GM18508 (cell line): ENCODE results near the gene MMAB.

ENCODE experiments used
- ATAC-seq: cut with Tn5 transposase; IDR thresholded peaks from one replicate; pipeline ENCODE4 v1.9.1; 2021; ENCODE audit warnings: moderate number of reproducible peaks; ENCODE audit not compliant: insufficient read depth, unreplicated experiment

MMAB gene

DNA sequence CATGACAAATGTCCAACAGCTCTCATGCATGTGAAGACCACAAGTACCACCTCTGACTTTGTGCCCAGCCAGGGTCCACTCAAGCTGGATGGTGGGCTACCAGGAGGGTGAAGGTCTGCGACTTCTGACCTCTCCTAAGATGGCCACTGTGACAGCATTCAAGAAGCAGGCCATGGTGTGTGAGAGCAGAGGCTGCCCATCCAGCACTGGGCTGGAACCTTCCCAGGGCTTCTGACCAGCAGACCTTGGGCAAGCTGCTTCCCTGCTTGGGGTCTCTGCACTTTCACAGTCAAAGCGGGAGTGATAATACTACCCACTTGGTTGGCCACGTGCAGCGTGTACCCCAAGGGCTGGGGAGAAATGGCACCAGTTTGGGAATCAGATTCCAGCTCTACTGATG lies 10.4 kb downstream of the MMAB start:
- no peak for ATAC-seq

DNA sequence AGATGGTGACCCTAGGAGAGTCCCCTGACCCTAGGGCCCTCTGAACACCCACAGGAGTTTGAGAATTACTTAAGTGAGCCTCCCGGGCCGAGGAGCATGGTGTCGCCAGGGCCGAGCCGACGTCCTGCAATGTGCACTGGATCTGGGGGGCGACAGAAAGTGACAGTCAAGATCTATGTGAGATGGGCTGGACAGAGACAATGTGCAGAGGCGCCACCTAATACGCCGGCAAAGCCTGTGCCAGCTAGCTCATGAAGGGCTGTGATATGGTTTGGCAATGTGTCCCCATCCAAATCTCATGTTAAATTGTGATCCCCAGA lies 11.6 kb downstream of the MMAB start:
- no peak for ATAC-seq

DNA sequence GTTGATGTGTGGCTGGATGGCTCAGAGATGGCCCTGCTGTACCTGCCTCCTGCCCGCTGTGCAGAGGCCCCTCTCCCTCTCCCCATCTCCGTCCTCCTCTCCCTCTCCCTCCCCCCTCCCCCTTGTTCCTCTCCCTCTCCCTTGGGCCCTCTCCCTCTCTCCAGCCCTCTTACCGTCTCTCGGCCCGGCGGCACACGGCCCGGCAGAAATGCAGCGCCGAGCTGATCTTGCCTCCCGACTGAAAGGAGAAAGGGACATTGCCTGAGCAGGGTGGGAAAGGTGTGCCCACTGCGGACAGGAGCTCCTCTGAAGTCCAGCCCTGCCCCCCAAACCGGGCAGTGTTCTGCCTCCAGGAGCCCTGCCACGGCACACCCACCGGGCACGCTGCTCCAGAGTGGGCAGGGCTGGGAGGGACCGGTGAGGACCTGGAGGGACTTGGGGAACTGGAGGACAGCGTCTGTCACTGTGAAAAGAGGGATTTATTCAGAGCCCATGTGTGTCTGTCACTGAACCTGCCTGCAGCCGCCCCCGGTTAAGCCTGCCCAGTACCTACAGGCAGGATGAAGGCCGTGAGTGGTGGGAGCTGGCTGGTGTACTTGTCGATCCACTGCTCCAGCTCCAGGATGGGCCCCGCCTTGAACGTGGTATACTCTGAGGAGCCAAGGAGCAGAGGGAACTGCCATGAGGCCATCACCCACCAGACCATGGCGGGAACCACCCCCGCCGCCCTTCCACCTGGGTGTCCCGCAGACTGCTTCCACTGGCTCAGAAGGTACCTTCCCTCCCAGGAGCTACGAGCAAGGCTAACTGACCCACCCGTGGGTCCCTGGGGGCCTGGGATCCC lies 12.2 kb downstream of the MMAB start:
- ATAC-seq = no peak

DNA sequence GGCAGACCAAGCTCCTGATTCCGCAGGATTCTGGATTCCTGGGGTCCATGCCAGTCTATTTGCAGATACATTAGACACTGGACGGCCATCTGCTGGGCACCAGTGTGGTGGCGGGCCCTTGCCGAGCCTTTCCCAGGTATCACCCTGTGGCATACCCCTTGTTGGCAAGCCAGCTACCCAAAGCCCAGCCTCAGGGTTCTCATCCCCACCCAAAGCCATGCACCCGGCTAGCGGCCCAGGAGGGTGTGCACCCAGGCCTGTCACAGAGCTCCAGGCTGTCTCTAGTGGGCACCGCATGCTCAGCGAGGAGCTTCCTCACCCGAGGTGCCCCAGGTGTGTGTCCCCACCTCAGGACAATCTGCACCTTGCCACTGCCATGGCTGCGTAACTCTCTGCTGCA lies 13.7 kb downstream of the MMAB start:
- no peak for ATAC-seq

DNA sequence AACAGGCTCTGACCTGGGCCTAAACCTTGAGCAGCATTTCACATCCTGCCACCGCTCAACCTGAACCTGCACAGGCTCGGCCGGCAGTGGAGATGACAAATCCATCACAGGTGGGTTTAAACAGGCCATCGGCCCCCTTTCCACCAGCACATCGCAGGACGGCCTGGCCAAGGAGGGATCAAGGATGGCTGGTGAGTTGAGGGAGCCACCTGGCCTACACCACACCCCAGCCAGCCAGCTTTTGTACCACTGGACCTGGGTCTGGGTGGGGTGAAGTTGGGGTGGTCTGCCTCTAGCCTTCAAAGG lies 14.2 kb downstream of the MMAB start:
- no peak for ATAC-seq

DNA sequence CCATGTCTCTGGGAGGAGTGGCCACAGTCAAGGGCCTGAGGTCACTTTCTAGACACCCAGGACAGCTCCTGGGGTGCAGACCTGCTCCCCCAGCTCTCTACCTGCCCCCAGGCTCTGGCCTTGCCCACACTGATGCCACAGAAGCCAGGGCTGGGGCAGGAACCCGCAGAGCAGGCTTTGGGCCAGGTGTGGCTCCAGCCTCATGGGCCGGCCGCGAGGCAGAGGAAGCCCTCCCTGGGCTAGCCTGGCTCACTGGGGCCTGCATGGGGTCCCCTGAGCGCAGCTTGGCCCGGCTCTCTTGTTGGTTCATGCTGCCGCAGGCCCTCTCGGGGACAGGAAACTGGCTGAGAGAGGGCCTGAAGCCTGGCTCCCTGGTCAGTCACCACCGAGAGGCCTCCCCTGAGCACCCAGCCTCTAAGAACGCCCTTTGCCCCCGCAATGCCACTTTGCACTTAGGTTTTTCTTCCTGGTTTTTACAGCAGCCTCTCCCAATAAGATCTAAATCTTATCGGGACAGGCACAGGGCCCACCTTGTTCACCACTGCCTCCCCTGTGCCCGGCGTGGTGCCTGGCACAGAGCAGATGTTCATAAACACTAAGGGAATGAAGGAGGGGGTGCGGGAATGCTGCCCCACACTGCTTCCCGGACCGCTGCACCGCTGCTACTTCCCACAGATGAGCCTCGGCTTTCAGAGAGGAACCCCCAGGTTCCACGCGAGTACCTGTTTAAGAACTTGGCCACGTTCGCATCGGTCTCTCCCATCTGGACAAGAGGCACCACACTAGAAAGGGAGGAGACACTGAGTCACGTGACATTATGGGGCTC lies 14.7 kb downstream of the MMAB start:
- ATAC-seq = no peak

DNA sequence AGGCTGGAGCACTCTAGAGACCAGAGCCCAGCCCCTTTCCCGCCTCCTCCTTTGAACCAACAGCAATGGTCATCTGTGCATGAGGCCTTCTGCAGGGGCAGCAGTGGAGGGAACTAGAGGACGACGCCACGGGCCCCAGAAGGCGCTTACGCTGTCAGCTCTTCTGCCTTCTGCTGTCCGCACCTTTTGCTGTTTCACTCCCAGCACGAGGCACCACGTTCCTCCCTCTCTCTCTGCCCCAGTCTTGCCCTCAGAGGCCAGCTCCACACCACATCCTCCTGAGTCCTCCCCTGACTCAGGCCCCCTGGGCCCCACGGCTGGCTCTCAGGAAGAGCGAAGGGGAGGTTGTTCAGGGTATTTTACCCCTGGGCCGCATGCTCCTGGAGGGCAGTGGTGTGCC lies 15.5 kb downstream of the MMAB start:
- no peak for ATAC-seq

DNA sequence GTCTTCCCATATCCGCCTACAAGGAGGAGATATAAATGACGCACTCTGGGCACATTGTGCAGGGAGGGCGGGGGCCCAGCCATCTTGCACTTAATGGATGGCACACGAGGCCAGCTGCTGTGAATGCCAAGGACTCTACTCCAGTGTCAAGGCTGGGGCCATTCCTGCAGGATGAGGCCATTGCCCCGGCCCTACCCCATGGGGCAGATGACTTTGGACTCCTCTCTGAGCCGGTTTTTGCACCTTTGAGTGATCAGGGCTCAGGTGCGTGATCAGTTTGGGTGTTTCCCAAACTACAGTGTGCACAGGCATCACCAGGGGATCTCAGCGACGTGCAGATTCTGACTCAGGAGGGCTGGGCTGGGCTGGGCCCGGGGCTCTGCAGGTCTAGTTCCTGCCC lies 16.1 kb downstream of the MMAB start:
- ATAC-seq = no peak

DNA sequence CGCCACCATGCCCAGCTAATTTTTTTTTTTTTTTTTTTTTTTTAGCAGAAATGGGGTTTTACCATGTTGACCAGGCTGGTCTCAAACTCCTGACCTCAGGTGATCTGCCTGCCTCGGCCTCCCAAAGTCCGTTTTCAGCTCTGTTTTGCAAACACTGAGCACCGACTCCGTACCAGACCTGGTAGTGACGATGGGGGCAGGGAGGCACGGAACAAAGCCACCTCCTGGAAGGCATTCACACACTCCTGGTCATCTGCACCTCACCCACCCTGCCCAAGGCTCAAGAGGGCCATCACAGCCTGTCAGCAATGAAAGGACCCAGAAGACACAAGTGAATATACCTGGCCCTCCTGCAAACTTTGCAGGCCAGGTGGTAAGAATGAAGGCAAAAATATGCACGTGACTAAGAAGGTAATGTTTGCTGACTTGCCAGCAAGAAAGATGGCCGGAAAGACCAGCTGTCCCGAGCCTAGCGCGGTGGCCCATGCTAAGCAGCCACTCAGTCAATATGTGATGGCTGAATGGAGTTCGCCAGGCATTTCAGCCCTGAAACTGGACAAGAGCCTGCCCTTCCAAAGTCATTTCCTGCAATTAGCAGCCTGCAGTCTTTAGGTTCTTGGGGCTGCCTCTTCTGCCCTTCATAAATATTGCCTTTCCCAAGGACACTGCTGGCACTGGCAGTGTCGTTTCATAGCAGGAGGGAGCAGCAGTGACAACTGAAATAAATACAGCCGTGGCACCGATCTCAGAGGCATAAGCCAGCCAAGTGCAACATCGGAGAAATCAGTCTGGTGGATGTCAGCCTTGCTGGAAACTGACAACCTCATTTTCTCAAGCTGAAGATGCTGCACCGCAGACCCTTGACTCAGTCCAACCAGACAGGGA lies 17.6 kb downstream of the MMAB start:
- no peak for ATAC-seq

DNA sequence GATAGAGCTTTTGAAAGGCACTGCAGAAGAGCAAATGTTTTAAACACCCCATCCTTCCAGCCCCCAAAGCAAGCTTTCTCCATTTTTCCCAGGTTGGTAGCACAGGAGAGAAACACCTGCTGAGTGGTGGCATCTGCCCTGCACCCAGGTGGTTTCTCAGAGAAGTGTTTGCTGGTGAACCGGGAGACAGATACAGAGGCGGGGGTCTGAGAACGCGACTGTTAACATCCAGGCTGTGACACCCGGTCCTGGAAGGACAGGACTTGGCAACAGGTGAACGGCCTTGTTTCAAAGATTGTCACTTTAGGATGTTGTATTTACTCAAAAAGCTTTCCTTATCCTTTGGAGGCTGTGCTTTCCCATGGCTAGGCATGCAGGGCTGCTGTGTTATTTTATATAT lies 18.5 kb downstream of the MMAB start:
- no peak for ATAC-seq

DNA sequence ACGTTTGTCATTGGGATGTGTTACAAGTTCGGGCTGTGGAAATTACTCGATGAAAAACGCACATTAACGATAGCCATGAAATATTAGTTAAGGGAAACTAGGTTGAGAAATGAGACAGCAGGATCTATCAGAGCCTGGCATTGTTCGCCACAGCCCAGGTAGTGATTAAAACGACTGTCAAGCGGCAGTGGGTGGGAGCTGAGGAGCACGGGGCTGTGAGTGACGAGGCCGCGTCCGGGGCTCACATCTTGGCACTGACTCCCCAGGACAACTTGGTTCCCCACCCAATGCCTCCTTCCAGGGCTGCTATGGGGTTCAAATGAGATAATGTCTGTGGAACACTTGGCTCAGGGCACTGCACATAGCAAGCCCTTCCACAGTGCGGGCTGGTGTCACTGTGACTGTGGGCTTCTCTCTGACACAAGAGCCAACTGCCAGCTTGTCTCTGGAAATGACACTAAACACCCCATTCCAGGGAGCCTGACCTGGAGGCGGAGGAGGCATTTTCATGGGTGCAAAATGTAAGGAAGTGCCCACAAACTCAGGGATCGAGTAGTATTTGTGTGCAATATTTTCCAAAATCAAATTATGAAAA lies 19.3 kb downstream of the MMAB start:
- ATAC-seq = no peak

DNA sequence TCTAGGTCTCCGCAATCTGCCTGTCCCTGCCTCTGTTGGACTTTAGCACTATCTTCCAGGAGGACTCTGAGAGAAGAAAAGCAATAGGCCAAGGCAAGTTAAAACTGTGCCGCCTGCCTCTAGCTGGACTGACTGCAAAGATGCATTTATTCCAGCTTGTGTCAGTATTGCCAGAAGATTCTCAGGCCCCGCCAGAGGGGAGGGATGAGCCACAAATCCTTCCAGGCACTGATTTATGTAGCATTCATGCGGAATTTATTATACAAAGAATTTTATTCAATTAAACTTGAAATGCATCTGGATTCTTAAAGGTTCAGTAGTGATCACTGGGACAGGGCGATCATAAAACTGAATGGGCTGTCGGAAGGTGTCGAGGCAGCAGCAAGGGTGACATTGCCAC lies 19.8 kb downstream of the MMAB start:
- ATAC-seq = no peak

DNA sequence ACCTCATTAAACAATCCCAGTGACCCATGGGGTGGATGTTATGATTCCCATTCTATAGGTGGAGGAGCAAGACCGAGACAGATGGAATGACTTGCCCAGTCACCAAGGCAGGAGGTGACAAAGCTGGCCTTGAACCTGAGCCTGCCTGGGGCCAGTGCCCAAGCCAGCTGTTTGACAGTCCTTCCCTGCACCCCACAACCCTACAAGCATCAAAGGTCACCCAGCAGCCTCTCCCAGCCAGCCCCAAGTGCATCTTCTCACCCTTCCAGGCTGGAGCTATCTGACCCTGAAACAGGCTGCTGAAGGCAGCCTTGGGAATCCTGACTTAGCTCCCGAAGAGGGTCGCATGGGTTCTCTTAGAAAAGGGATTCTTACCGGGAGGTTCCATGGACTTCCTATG lies 20.3 kb downstream of the MMAB start:
- ATAC-seq = no peak

DNA sequence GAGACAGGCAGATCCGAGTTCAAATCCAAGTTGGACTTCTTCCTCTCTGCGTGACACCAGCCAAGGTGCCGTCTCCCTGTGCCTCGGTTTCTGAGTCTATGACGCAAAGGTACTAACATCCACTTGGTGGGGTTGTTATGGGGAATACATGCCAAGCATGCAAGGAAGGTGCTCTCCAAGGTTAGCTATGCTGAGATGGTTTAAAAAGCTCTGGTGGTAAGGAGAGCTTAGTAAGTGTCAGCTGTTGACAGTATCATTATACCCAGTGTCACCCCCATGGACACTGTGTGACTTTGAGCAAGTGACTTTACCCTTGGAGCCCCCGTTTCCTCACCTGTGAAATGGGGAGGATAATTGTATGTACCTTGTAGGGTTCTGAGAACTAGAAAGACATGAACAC lies 22.2 kb downstream of the MMAB start:
- no peak for ATAC-seq

DNA sequence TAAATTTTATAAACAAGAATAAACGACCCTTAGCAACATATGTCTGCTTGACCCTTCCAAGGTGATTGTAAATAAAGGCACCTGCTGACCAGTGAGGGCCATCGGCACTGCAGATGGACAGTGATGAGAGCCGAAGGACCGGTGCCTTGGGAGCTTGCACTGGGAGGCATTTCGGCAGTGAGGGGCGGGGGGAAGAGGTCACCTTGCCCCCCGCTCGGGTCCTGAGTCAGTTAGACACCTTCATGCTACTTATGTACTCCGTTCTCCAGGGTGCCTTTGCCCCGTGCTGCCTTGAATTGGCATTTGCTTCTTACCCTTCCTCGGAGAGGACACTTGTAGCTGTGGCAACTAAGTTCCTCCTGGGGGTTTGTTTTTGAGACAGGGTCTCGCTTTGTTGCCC lies 23.0 kb downstream of the MMAB start:
- no peak for ATAC-seq

DNA sequence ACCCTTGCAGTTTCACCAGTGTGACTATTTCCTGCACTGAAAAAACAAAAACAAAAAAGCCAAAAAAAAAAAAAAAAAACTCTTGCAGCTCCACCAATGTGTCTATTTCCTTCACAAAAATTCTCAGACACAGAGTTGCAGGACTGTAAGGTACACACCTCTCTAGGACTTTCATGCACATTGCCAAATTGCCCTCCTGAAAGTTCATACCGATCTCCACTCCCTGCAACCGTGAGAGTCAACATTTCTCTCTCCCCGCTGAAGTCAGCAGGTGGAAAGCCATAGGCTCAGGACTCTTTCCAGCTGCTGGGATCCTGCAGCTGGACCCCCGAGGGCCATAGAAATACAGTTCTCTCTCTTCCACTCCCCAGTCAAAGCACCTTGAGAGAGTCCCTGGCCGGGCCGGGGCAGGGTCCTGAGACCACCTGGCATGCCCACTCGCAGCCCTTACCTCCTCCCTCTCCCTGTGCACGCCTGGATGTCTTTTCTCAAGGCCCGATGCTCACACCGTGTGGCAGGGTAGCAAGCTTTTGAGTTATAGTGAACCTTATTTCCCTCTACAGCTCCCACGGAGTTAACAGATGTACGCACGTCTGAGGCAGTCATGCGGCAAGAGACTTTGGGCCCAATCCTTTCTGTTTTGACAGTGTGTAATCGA lies 23.6 kb downstream of the MMAB start:
- no peak for ATAC-seq

DNA sequence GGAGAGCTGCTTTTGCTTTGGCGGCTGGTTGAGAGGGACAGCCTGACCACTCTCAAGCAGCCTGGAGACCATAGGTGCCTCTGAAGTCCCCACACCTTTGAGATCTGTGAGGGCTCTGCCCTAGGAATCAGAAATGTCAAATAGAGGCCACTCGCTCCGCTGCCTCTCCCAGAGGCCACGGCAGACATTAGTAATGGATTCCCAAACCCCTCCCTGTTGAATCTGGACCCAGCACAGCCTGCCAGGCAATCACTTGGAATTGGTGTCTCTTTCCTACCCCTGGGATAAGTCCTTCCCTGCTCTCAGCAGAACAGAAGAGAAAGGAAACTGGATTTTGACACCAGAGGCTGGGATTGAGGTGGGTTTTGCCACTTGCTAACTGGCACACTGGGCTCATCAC lies 25.0 kb downstream of the MMAB start:
- no peak for ATAC-seq

DNA sequence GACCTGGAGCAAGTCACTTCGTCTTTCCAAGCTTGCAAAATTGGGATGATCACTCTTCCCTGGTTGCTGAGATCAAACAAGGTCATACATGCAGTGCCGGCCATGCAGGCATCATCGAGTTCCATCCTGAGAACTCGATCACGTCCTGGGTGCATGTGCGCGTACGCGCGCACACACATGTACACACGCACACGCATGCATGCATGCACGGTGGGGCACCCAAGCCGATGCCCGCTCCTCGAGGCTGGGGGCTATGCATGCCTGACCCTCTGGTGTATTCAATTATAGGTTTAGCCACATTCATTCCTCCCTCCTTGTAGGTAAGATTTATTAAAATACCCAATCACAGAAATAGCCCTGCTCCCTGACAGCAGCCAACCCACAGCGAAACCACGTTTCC lies 26.0 kb downstream of the MMAB start:
- no peak for ATAC-seq

DNA sequence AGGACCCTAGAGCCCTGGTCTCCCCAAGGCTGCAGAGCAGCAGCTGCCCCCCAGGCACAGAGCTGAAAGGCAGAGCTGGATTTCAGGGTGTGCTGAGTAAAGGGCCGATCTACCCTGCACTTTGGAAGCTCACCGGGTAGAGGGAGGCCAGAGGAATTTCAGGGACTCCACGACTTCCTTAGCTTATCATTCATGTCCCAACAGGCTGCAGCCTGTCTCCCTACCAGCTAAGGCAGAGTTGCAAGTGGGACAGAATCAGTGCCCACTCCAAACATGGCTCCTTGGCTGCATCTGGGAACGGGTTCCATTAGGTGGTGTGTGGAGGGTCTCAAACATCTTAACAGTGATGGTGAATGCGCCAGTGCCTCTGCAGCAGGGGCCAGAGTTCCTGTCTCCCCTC lies 27.5 kb downstream of the MMAB start:
- ATAC-seq = no peak

DNA sequence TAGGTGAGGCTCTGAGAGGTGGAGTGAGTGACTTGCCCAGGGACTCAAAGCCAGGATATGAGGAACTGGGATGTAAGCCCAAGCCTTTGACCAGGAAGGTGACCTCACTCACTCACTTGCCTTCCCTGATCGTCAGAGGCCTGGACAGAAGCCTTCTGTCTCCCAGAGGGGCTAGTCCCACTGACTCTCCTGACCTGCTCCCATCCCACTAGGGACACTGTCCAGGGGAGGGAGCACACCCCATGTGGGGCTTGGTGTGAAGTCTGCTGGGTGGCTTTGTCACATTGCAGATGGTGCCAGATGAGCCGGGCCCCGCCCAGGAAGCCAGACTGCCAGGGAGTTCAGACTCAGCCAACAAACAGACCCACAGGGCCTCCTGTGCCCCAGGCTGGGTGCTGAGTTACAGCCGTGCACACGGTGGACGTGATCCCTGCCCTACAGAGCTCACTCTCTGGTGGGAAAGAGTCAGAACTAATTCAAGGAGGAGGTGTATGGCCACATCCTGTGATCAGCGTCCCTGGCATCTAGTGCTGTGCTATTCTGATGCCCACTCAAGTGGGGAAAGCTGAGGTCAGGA lies 28.3 kb downstream of the MMAB start:
- no peak for ATAC-seq
